ENCODE measurements around the gene ZFAND3.

DNA sequence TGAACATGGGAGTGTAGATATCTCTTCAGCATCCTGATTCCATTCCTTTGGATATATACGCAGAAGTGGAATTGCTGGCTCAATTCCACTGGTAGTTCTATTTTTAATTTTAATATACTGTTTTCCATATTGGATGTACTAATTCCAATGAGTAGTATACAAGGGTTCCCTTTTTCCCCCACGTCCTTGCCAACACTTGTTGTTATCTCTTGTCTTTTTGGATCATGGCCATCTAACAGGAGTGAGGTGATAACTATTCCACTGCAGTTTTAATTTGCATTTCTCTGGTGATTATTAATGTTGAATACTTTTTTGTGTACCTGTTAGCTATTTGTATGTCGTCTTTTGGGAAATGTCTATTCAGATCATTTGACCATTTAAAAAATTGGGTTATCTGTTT, 91.5 kb downstream of the ZFAND3 start:
- TF ChIP-seq CTCF (IDR thresholded peaks at IDR 0.05; ENCODE audit: borderline replicate concordance, extremely low read depth, low read length, poor library complexity, severe bottlenecking) (no peak), EZH2 (IDR thresholded peaks at IDR 0.05; ENCODE audit: borderline replicate concordance, low read depth, low read length, severe bottlenecking) (no peak)
